B cell (primary cell): ENCODE data around the gene IL1RAPL1. TPM values are rescaled to one million over a fixed set of nuclear protein-coding genes. Genes with fewer than 3 reads are reported as not detected.

Experiments
- ATAC-seq: fragments of 200-7000 bp; cut with Tn5 transposase; one replicate; pipeline ENCODE4 v1.10.0; 2021; ENCODE audit warnings: low read depth, mild to moderate bottlenecking, moderate number of reproducible peaks, moderate library complexity
- CTCF ChIA-PET: fragments of 350-600 bp; sonication (Branson Sonifier 250); formaldehyde crosslinking; loops from one replicate; lab custom pipeline; 2021; ENCODE audit warnings: antibody characterized with exemption, inconsistent platforms; lab: Charles Lee
- POLR2A ChIA-PET: fragments of 350-600 bp; sonication (Branson Sonifier 250); formaldehyde crosslinking; loops from one replicate; lab custom pipeline; 2021; ENCODE audit warnings: antibody characterized with exemption; lab: Charles Lee
- DNase-seq: peaks from one replicate; pipeline ENCODE4 v3.0.0; 2013
- H2AFZ ChIP-seq: 2 replicates; pipeline ENCODE4 v1.6.1; 2012; ENCODE audit warnings: mild to moderate bottlenecking, low read depth, low read length; ENCODE audit not compliant: insufficient read depth, poor library complexity, severe bottlenecking
- H3K27ac ChIP-seq, 2 donors: 1 replicate in 1 of 2; 2 replicates in 1 of 2; pipeline ENCODE4 v1.5.1; 2012 to 2013; ENCODE audit warnings: low read length in 2 of 2, mild to moderate bottlenecking in 2 of 2, moderate library complexity in 1 of 2
- H3K27me3 ChIP-seq, 4 experiments: fragments of 200-600 bp in 1 of 4; sonication (generic) in 1 of 4; replicated peaks in 1 of 4; 1 replicate in 2 of 4; 2 replicates in 2 of 4; pipeline versions ENCODE4 v1.6.1 to v1.7.0; 2013 to 2016; ENCODE audit warnings: low read length in 3 of 4, mild to moderate bottlenecking in 2 of 4, mixed read lengths in 1 of 4, moderate library complexity in 1 of 4; ENCODE audit not compliant: insufficient read depth in 4 of 4, control insufficient read depth in 3 of 4; ENCODE audit errors: control extremely low read depth in 1 of 4
- H3K36me3 ChIP-seq, 2 experiments: replicated peaks in 1 of 2; 1 replicate in 1 of 2; 2 replicates in 1 of 2; pipeline versions ENCODE4 v1.6.1 to v1.7.1; 2013; ENCODE audit warnings: low read length in 1 of 2; ENCODE audit not compliant: insufficient read depth in 2 of 2, control insufficient read depth in 1 of 2; ENCODE audit errors: control extremely low read depth in 1 of 2, extremely low read depth in 1 of 2
- H3K4me1 ChIP-seq, 2 donors: fragments of 200-600 bp in 1 of 2; sonication (generic) in 1 of 2; 1 replicate in 1 of 2; 2 replicates in 1 of 2; pipeline versions ENCODE4 v1.5.1 to v1.6.1; 2013 to 2017; ENCODE audit warnings: low read length in 2 of 2; ENCODE audit not compliant: control insufficient read depth in 2 of 2, insufficient read depth in 2 of 2
- H3K4me2 ChIP-seq: replicated peaks from 2 replicates; pipeline ENCODE3; 2012; ENCODE audit warnings: mild to moderate bottlenecking, low read depth, low read length; ENCODE audit not compliant: poor library complexity, severe bottlenecking
- H3K4me3 ChIP-seq, 5 experiments: fragments of 200-600 bp in 1 of 5; sonication (generic) in 1 of 5; 1 replicate in 3 of 5; 2 replicates in 2 of 5; pipeline versions ENCODE4 v1.5.1 to v1.7.0; 2011 to 2016; ENCODE audit warnings: low read length in 4 of 5, mild to moderate bottlenecking in 4 of 5, low read depth in 2 of 5, control low read depth in 1 of 5, moderate library complexity in 1 of 5; ENCODE audit not compliant: insufficient read depth in 1 of 5; ENCODE audit errors: control extremely low read depth in 1 of 5, extremely low read depth in 1 of 5
- H3K79me2 ChIP-seq: fragments of 200-600 bp; sonication (generic); one replicate; pipeline ENCODE4 v1.6.0; 2016; ENCODE audit warnings: low read length; ENCODE audit not compliant: control insufficient read depth, insufficient read depth
- H3K9ac ChIP-seq: fragments of 200-600 bp; sonication (generic); 2 replicates; pipeline ENCODE4 v1.6.1; 2017; ENCODE audit warnings: mild to moderate bottlenecking, low read length, moderate library complexity
- H3K9me3 ChIP-seq, 3 donors: one replicate each; pipeline versions ENCODE4 v1.6.1 to v1.7.1; 2013; ENCODE audit warnings: low read length in 2 of 3; ENCODE audit not compliant: control insufficient read depth in 2 of 3, insufficient read depth in 1 of 3; ENCODE audit errors: control extremely low read depth in 1 of 3
- H4K20me1 ChIP-seq: 2 replicates; pipeline ENCODE4 v1.6.0; 2012; ENCODE audit warnings: mild to moderate bottlenecking, low read length; ENCODE audit not compliant: insufficient read depth, control insufficient read depth, poor library complexity, severe bottlenecking
- H3K27ac Mint-ChIP-seq: one replicate; pipeline ENCODE4 v1.8.0; 2021; ENCODE audit warnings: mixed read lengths
- H3K27me3 Mint-ChIP-seq: one replicate; pipeline ENCODE4 v1.8.0; 2021; ENCODE audit warnings: mixed read lengths
- H3K4me1 Mint-ChIP-seq: one replicate; pipeline ENCODE4 v1.8.0; 2021; ENCODE audit warnings: mixed read lengths
- H3K4me3 Mint-ChIP-seq: one replicate; pipeline ENCODE4 v1.8.0; 2021; ENCODE audit warnings: mixed read lengths
- H3K9me3 Mint-ChIP-seq: one replicate; pipeline ENCODE4 v1.8.0; 2022; ENCODE audit warnings: mixed read lengths; ENCODE audit not compliant: insufficient read depth
- CTCF ChIP-seq: fragments of 200-600 bp; IDR thresholded peaks from one replicate; pipeline ENCODE4 v1.8.0; 2022; ENCODE audit warnings: antibody characterized with exemption, mild to moderate bottlenecking
- EZH2 ChIP-seq: IDR thresholded peaks from 2 replicates; pipeline ENCODE4 v1.6.1; 2012; ENCODE audit warnings: borderline replicate concordance, low read depth, mild to moderate bottlenecking, moderate library complexity, low read length; ENCODE audit not compliant: insufficient read depth, poor library complexity, severe bottlenecking
- WGBS: methylation state at CpG from one replicate; pipeline ENCODE4 v1.1.5; 2013; ENCODE audit warnings: missing lambda C conversion rate; ENCODE audit not compliant: insufficient coverage; 5-methylcytosine and 5-hydroxymethylcytosine counted together
- intact Hi-C: fragments of 100-400 bp; cut with micrococcal nuclease; formaldehyde crosslinking; loops from one replicate; pipeline ENCODE4 v1.10.0; 2022
- polyA plus RNA-seq: library from polyadenylated mRNA; depleted of rRNA; stranded (reverse); fragments of >200 nt; gene quantifications from 2 replicates; pipeline ENCODE4 v1.2.3, GENCODE V29; 2012
- total RNA-seq, 2 donors: library from RNA; stranded (reverse); fragments of 120-200 nt in 1 of 2; gene quantifications; 1 replicate in 1 of 2; 2 replicates in 1 of 2; pipeline versions ENCODE4 v1.2.3 to v1.2.4, GENCODE V29; 2013 to 2022

The IL1RAPL1 gene
- total and polyA plus RNA-seq, 2 donors (not counting 1 experiment from before 2014, with no cell fraction given), result not detected

GRCh38 chrX:29237972-29238371 lies 650.7 kb downstream of the IL1RAPL1 start:
- Histone ChIP-seq H3K4me1 (no peaks in the 10 kb centered on the region), H3K79me2 (no peaks in the 10 kb centered on the region), H3K27me3 (no peaks in the 10 kb centered on the region), H3K9me3 (no peaks in the 10 kb centered on the region), H3K36me3 (no peaks in the 10 kb centered on the region), H2AFZ (no peak overlapping the region), H3K4me2 (no peak overlapping the region), H3K4me3 (no peak overlapping the region), H3K9ac (no peak overlapping the region), H4K20me1 (no peaks in the 10 kb centered on the region), H3K27ac (no peak overlapping the region)
- CTCF ChIA-PET, result interaction anchor here (0.6 kb wide), 1 partner anchor 1281 kb away, joined by 4 read pairs; no protein-coding TSS in a partner anchor
- TF ChIP-seq CTCF (no peak), EZH2 (no peak)
- no peaks in the 10 kb centered on the region for H3K4me1 Mint-ChIP-seq
- no peaks in the 10 kb centered on the region for H3K27me3 Mint-ChIP-seq
- H3K27ac Mint-ChIP-seq, result no peak overlapping the region
- ATAC-seq (no peak), DNase-seq (no peak)
- intact Hi-C loops, result no loop called here
- peaks cover 2% of the 10 kb centered on the region for H3K9me3 Mint-ChIP-seq
- no CpG with 5 or more reads among the region's 6 CpGs for WGBS
- POLR2A ChIA-PET, result no interaction called here
- no peak overlapping the region for H3K4me3 Mint-ChIP-seq

- no peaks in the 10 kb centered on the region for H3K79me2 ChIP-seq
- no peak overlapping the region for H3K9ac ChIP-seq
- H3K36me3 ChIP-seq, result no peaks in the 10 kb centered on the region
- POLR2A ChIA-PET, result no interaction called here
- no peak overlapping the region for H3K27ac Mint-ChIP-seq
- H3K4me3 ChIP-seq, result no peak overlapping the region
- WGBS, result no CpG with 5 or more reads among the region's 2 CpGs
- CTCF ChIA-PET, result no interaction called here
- H4K20me1 ChIP-seq, result no peaks in the 10 kb centered on the region
- no peaks in the 10 kb centered on the region for H3K4me1 ChIP-seq
- H3K4me2 ChIP-seq, result no peak overlapping the region
- H3K4me3 Mint-ChIP-seq, result no peak overlapping the region
- H3K9me3 Mint-ChIP-seq, result peaks cover 3% of the 10 kb centered on the region
- TF ChIP-seq CTCF (no peak), EZH2 (no peak)
- H3K27me3 ChIP-seq, result no peaks in the 10 kb centered on the region
- H3K9me3 ChIP-seq, result no peaks in the 10 kb centered on the region
- H3K27ac ChIP-seq, result no peak overlapping the region
- DNase-seq (no peak), ATAC-seq (no peak)
- no peaks in the 10 kb centered on the region for H3K27me3 Mint-ChIP-seq
- H3K4me1 Mint-ChIP-seq, result no peaks in the 10 kb centered on the region
- intact Hi-C loops, result no loop called here
- no peak overlapping the region for H2AFZ ChIP-seq
These were observed 654.6 kb downstream of the IL1RAPL1 start for GRCh38 chrX:29241809-29242208.
